CD4-positive, alpha-beta T cell treated with Interleukin-15 for 4 hours (primary cell): ENCODE data around the gene TMEM121.
"Not testable (repeated sequence)": the region's sequence is repeated elsewhere in the genome, so short reads cannot be mapped to it uniquely, and the experiment has no call there.

Source experiments
- DNase-seq: peaks from one replicate; pipeline ENCODE4 v3.0.0-alpha.2; 2020; ENCODE audit warnings: low spot score

TMEM121 gene

DNA sequence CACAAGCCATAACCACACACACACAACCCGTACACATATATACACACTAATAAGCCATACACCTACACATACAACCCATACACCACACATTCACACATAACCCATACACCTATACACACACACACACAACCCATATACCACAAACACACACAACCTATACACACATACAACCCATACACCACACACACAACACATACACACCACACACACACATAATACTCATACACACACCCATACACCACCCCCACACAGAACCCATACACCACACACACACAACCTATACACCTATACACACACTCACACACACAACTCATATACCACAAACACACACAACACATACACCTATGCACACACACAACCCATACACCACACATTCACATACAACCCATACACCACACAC, 44.1 kb downstream of the TMEM121 start:
- no peak for DNase-seq

DNA sequence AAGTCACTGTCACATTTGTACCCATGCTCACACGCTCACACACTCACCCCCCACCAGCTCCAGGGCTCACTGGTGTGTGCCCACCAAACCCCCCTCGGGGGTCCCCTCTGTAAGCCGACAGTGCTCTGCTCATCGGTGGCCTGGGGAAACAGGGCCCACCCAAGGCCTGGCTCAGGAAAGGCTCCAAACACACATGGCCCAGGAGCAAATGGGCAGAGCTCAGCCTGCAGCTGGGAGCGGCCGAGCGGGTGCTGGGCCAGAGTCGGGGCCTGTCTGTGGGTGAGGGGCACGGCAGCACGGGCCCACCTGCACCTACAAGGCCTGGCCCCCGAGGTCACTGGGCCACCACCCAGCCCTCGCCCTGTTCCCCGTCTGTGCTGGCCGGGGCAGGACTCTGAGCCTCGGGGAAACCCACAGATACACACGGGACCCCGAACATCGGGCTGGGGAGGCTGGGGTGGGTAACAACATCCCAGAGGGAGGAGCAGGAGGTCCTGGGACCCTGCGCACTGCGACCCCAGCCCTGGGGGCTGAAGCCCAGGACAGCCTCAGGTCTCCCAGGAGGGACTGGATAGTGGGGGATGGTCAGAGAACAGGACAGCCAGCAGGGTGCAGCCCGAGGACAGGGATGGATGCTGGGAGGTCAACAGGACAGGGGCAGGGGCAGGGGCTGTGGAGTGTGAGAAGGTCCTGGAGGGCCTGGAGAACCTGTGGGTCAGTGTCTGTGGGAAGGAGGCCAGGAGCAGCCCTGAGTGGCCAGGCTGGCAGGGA, 45.0 kb downstream of the TMEM121 start:
- not testable (repeated sequence) for DNase-seq

DNA sequence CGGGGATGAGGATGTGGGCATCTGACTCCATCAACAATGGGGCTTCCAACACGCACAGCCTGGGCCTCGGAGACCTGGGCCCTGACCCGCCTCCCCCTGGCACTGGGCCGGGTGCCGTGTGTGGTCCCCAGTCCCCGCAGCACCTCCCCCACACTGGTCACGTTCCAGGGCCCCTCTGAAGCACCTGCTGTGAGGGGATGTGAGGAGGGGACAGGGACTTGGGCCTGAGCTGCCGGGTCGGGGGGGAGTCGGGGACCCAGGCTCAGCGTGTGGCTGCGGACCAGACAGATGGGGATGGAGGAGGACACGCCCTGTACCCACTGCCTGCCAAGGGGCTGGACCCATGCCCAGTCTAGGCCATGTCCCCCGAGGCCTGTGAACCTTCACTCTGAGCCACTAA, 45.7 kb downstream of the TMEM121 start:
- DNase-seq, result not testable (repeated sequence)

DNA sequence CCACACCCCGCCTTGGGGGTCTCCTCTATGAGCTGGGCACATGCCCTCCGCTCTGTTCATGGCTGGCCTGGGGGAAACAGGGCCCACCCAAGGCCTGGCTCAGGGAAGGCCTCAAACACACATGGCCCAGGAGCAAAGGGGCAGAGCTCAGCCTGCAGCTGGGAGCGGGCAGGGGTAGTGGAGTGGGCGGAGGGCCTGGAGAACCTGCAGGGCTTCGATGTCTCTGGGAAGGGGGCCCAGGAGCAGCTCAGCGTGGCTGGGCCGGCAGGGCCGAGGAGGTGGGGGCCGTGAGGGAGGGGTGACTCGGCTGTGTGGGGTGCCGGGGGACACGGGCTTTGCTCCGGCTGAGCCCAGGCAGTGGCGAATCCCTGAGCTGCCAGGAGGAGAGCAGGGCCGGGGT, 47.5 kb downstream of the TMEM121 start:
- not testable (repeated sequence) for DNase-seq

DNA sequence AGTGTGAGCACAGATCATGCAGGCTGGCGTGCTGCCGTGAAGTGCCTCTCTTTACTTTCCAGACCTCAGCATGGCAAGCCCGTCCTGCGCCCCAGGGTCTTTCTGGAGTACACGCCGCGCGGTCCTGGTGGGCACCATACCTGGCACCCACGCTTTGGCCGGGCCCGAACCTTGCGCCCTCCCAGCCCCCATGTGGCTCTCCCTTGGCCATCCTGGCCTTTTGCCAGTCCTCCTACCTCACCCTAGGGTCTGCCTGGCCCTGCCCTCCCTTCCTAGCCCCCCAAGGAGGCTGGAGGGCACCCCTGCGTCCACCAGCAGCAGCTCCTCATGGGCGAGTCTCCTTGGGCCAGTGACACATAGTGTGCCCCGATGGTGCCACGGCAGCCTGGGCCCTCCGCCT, 48.0 kb downstream of the TMEM121 start:
- not testable (repeated sequence) for DNase-seq

DNA sequence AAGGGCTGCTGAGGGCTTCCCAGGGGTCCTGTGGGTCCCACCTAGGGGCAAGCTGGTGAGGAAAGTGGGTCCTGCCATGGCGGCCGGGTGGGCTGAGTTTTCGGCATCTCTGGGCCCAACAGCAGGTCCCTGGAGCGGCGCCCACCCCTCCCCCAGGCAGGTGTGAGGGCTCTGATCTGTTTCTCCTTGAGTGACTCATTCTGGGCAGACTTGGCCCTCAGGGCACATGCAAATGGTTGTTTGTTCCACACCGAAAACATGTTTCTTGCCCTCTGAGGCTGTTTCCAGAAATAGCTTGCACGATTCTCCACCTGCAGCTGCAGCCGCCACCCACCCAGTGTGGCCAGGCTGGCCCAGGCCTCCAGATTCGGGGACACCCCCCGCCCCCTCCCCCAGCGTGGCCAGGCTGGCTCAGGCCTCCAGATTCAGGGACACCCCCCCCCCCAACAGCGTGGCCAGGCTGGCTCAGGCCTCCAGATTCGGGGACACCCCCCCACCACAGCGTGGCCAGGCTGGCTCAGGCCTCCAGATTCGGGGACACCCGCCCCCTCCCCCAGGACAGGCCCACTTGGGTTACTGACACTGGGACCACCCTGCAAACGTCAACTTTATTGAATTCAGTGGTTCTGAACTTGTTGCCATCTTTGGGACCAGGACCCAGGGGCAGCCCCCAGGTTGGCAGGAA, 48.8 kb downstream of the TMEM121 start:
- DNase-seq, result not testable (repeated sequence)

DNA sequence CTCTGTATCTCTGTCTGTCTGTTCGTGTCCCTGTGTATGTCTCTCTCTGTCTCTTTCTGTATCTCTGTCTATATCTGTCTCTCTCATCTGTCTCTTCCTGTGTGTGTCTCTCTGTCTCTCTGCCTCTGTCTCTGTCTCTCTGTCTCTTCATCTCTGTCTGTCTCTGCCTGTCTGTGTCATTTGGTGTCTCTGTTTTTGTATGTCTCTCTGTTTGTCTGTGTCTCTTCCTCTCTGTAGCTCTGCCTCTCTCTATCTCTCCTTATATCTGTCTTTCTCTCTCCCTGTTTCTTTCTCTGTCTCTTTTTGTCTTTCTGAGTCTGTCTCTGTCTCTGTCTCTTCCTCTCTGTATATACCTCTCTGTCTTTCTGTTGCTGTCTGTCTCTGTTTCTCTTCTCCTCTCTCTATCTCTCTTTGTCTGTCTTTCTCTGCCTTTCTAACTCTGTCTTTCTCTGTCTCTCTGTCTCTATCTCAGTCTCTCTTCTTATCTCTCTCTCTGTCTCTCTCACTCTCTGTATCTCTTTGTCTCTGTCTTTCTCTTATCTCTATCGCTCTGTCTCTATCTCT, 50.2 kb downstream of the TMEM121 start:
- no peak for DNase-seq

DNA sequence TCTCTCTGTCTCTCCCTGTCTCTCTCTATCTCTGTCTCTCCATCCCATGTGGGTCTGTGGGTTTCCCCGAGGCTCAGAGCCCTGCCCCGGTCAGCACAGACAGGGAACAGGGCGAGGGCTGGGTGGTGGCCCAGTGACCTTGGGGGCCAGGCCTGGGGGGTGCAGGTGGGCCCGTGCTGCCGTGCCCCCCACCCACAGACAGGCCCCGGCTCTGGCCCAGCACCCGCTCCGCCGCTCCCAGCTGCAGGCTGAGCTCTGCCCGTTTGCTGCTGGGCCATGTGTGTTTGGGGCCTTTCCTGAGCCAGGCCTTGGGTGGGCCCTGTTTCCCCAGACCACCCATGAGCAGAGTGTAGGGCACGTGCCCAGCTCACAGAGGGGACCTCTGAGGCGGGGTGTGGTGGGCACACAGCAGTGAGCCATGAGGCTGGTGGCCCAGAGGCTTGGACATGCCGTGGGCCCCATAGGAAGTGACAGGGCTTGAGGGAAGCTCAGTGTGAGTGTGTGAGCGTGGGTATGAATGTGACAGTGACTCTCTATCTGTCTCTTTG, 51.0 kb downstream of the TMEM121 start:
- no peak for DNase-seq

DNA sequence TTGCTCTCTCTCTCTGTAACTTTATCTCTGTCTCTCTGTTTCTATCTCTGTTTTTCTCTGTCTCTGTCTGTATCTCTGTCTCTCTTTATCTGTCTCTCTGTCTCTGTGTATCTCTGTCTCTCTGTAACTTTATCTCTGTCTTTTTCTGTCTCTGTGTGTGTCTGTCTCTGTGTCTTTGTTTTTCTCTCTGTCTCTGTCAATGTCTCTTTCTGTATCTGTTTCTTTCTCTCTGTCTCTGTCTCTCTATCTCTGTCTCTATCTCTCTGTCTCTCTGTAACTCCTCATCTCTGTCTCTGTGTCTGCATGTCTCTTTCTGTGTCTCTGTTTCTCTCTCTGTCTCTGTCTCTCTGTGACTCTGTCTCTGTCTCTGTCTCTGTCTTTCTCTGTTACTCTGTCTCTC, 51.7 kb downstream of the TMEM121 start:
- DNase-seq, result no peak

DNA sequence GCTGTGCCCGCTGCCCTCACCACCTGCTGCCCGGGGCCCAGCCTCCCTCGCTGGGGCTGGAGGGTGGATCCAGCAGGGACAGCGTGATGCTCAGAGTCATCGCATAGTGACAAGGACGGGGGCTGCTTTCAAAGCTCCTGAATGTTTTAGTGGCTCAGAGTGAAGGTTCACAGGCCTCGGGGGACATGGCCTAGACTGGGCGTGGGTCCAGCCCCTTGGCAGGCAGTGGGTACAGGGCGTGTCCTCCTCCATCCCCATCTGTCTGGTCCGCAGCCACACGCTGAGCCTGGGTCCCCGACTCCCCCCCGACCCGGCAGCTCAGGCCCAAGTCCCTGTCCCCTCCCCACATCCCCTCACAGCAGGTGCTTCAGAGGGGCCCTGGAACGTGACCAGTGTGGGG, 52.8 kb downstream of the TMEM121 start:
- DNase-seq, result not testable (repeated sequence)
